Uterus (tissue), 2 donors: ENCODE measurements around the gene AHI1.

Experiments used
- CTCF ChIP-seq, 4 experiments: fragments of 200-600 bp in 2 of 4; fragments of 450-650 bp in 2 of 4; sonication (generic) in 2 of 4; IDR thresholded peaks; one replicate each; pipeline ENCODE4 v1.5.1; 2016 to 2019; ENCODE audit warnings: antibody characterized with exemption in 4 of 4, mild to moderate bottlenecking in 2 of 4, moderate library complexity in 1 of 4
- POLR2A ChIP-seq, 2 donors: fragments of 450-650 bp; IDR thresholded peaks; one replicate each; pipeline ENCODE4 v1.6.1; 2016; ENCODE audit warnings: antibody characterized with exemption in 2 of 2, mild to moderate bottlenecking in 1 of 2, moderate library complexity in 1 of 2

GRCh38 chr6:135310291-135310690, 187.2 kb downstream of the AHI1 start:
- TF ChIP-seq CTCF (IDR thresholded peaks at IDR 0.05) (no peak), POLR2A (IDR thresholded peaks at IDR 0.05) (no peak)
